Panc1 (cell line): ENCODE data around the gene CHODL. TPM values are rescaled to one million over a fixed set of nuclear protein-coding genes. Genes with fewer than 3 reads are reported as not detected.
A peak's percentile ranks its signal among the peaks of the same experiment; 100 is the strongest.

Experiments
- ATAC-seq: fragments of 200-7000 bp; cut with Tn5 transposase; 2 replicates; pipeline ENCODE4 v1.9.1; 2020; ENCODE audit warnings: mild to moderate bottlenecking, moderate library complexity
- BruUV-seq: library from RNA; stranded (reverse); fragments of 400-500 nt; replicated peaks from 2 replicates; lab custom pipeline; 2021; lab: Mats Ljungman, UMichigan
- CTCF ChIA-PET: fragments of 300-600 bp; sonication (Branson Sonifier 250); formaldehyde crosslinking; loops from one replicate; lab custom pipeline; 2022; ENCODE audit warnings: antibody characterized with exemption; lab: Charles Lee
- POLR2A ChIA-PET: fragments of 300-600 bp; sonication (Branson Sonifier 250); formaldehyde crosslinking; loops from one replicate; lab custom pipeline; 2022; ENCODE audit warnings: antibody characterized with exemption; lab: Charles Lee
- DNase-seq: peaks from one replicate; pipeline ENCODE4 v3.0.0-alpha.2; 2010; ENCODE audit warnings: low read depth, low spot score
- H3K27ac ChIP-seq: 2 replicates; pipeline ENCODE4 v1.5.1; 2011; ENCODE audit warnings: mild to moderate bottlenecking, low read length, inconsistent platforms
- H3K27me3 ChIP-seq: fragments of 200-500 bp; sonication (Bioruptor generic); 2 replicates; pipeline ENCODE4 v1.6.0; 2014; ENCODE audit warnings: low read length, inconsistent platforms; ENCODE audit not compliant: control insufficient read depth, insufficient read depth
- H3K36me3 ChIP-seq: fragments of 200-500 bp; sonication (Bioruptor generic); 2 replicates; pipeline ENCODE4 v1.5.1; 2014; ENCODE audit warnings: inconsistent platforms, mild to moderate bottlenecking, low read length, moderate library complexity; ENCODE audit not compliant: control insufficient read depth, insufficient read depth
- H3K4me1 ChIP-seq: 2 replicates; pipeline ENCODE4 v1.5.1; 2011; ENCODE audit warnings: inconsistent platforms, mild to moderate bottlenecking, low read length, moderate library complexity; ENCODE audit not compliant: control insufficient read depth, insufficient read depth
- H3K4me3 ChIP-seq, 2 experiments: 2 replicates each; pipeline ENCODE4 v1.5.1; 2011 to 2012; ENCODE audit warnings: low read depth in 2 of 2, low read length in 2 of 2, mild to moderate bottlenecking in 2 of 2, inconsistent platforms in 1 of 2, moderate library complexity in 1 of 2
- H3K9me3 ChIP-seq: fragments of 200-500 bp; sonication (Bioruptor generic); 2 replicates; pipeline ENCODE4 v1.5.1; 2014; ENCODE audit warnings: low read depth, mild to moderate bottlenecking, inconsistent platforms, low read length, moderate library complexity; ENCODE audit not compliant: control insufficient read depth, insufficient read depth
- CTCF ChIP-seq: fragments of 450-650 bp; IDR thresholded peaks from 2 replicates; pipeline ENCODE4 v1.5.1; 2017; ENCODE audit warnings: mild to moderate bottlenecking
- POLR2AphosphoS5 ChIP-seq: IDR thresholded peaks from 2 replicates; pipeline ENCODE4 v1.6.1; 2012; ENCODE audit warnings: mild to moderate bottlenecking, low read depth, low read length, moderate library complexity
- REST ChIP-seq, 2 experiments: IDR thresholded peaks; 2 replicates each; pipeline ENCODE4 v1.6.1; 2011 to 2012; ENCODE audit warnings: low read depth in 2 of 2, control low read depth in 1 of 2, low read length in 1 of 2, mild to moderate bottlenecking in 1 of 2, moderate library complexity in 1 of 2; ENCODE audit not compliant: insufficient read depth in 1 of 2
- SIN3A ChIP-seq: IDR thresholded peaks from 2 replicates; pipeline ENCODE4 v1.6.1; 2012; ENCODE audit warnings: low read depth, mild to moderate bottlenecking, low read length, moderate library complexity, borderline replicate concordance; ENCODE audit not compliant: insufficient read depth
- TCF7L2 ChIP-seq: IDR thresholded peaks from 2 replicates; pipeline ENCODE4 v1.6.1; 2011; ENCODE audit warnings: mild to moderate bottlenecking, low read depth, low read length, inconsistent platforms
- in situ Hi-C: cut with HindIII; loops from 2 replicates; pipeline ENCODE4 v1.10.0; 2016; ENCODE audit warnings: low sequenced_read_pairs, low pct_unique_long_range_greater_than_20kb
- intact Hi-C: fragments of 100-400 bp; cut with micrococcal nuclease; formaldehyde crosslinking; loops from one replicate; pipeline ENCODE4 v1.10.0; 2022; ENCODE audit not compliant: unreplicated experiment
- total RNA-seq: library from RNA; stranded (reverse); gene quantifications from one replicate; pipeline ENCODE4 v1.2.1, GENCODE V29; 2021; ENCODE audit not compliant: unreplicated experiment

Gene CHODL
- total RNA-seq, 1 experiment from 2014 or later = 0.10 TPM

DNA sequence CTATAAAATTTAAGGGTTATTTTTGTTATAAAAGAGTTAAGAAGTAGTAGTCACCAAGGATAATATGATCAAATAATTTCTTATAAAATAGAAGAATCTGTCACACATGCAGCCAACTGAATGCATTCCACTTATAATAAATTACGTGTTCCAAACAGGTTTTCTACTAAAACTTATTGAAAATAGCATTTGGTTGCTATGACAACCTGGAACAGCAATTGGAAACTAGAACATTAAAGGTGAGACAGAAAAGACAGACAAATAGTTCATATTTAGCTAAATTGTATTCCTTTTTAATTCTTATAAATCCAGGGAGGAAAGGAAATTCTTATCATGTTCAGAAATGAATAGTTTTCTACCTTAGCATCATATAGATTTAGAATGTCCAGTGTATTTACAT lies 9.1 kb upstream of the CHODL start:
- no peaks in the 10 kb centered on the region for H3K27me3 ChIP-seq
- no TSS peak for BruUV-seq
- ATAC-seq = no peak
- DNase-seq = no peak
- ChIA-PET CTCF (no interaction called here), POLR2A (interaction anchor here (0.6 kb wide), 1 partner anchor 22 kb away, joined by 7 read pairs; no protein-coding TSS in a partner anchor)
- H3K27ac ChIP-seq = no peak overlapping the region
- in situ Hi-C loops (no loop called here), intact Hi-C loops (no loop called here)
- no peaks in the 10 kb centered on the region for H3K4me1 ChIP-seq
- TF ChIP-seq POLR2AphosphoS5 (no peak), REST (IDR thresholded peaks at IDR 0.05; ENCODE audit: insufficient read depth in 1 of 2, low read depth in 2 of 2, low read length in 1 of 2) (no peak)
- H3K36me3 ChIP-seq = no peaks in the 10 kb centered on the region
- H3K4me3 ChIP-seq = no peak overlapping the region
- H3K9me3 ChIP-seq = no peaks in the 10 kb centered on the region

GRCh38 chr21:18245464-18245967 lies 883 bp downstream of the CHODL start:
- ATAC-seq (peak; percentile 72), DNase-seq (no peak)
- in situ Hi-C loops (no loop called here), intact Hi-C loops (no loop called here)
- Histone ChIP-seq H3K27me3 (no peaks in the 10 kb centered on the region), H3K4me1 (no peaks in the 10 kb centered on the region), H3K36me3 (no peaks in the 10 kb centered on the region), H3K4me3 (peak overlapping the region; percentile 24 to 45), H3K9me3 (no peaks in the 10 kb centered on the region), H3K27ac (no peak overlapping the region)
- TF ChIP-seq REST (IDR thresholded peaks at IDR 0.05; ENCODE audit: insufficient read depth in 1 of 2, low read depth in 2 of 2, low read length in 1 of 2) (no peak), TCF7L2 (no peak), POLR2AphosphoS5 (no peak), SIN3A (no peak), CTCF (no peak)
- ChIA-PET CTCF (no interaction called here), POLR2A (no interaction called here)
- BruUV-seq = no TSS peak
